GM19324 (cell line): ENCODE results near the gene ZNF536.

Source experiments
- ATAC-seq: cut with Tn5 transposase; IDR thresholded peaks from one replicate; pipeline ENCODE4 v1.9.1; 2021; ENCODE audit warnings: mild to moderate bottlenecking, moderate library complexity; ENCODE audit not compliant: unreplicated experiment, low FRiP score

Gene ZNF536

GRCh38 chr19:30590596-30591229, 218.5 kb downstream of the ZNF536 start:
- no peak for ATAC-seq

- ATAC-seq, result no peak
These were observed 221.2 kb downstream of the ZNF536 start for GRCh38 chr19:30593356-30593755.

GRCh38 chr19:30593975-30594745, 222.0 kb downstream of the ZNF536 start:
- ATAC-seq, result no peak

GRCh38 chr19:30596268-30596667, 224.1 kb downstream of the ZNF536 start:
- ATAC-seq, result no peak

GRCh38 chr19:30596813-30597399, 224.7 kb downstream of the ZNF536 start:
- no peak for ATAC-seq

GRCh38 chr19:30598688-30599087, 226.5 kb downstream of the ZNF536 start:
- ATAC-seq, result no peak

GRCh38 chr19:30602661-30603350, 230.6 kb downstream of the ZNF536 start:
- no peak for ATAC-seq

- ATAC-seq, result no peak
These were observed 232.5 kb downstream of the ZNF536 start for GRCh38 chr19:30604657-30605056.

- ATAC-seq, result no peak
These were observed 233.1 kb downstream of the ZNF536 start for GRCh38 chr19:30605333-30605732.

GRCh38 chr19:30606114-30607050, 234.2 kb downstream of the ZNF536 start:
- ATAC-seq, result no peak
